Measurements from ENCODE around the gene ABCB1. TPM values are rescaled to one million over a fixed set of nuclear protein-coding genes. Genes with fewer than 3 reads are reported as not detected.

ABCB1 gene
- total RNA-seq, 1 donor from 2014 or later = 1.1 TPM

DNA sequence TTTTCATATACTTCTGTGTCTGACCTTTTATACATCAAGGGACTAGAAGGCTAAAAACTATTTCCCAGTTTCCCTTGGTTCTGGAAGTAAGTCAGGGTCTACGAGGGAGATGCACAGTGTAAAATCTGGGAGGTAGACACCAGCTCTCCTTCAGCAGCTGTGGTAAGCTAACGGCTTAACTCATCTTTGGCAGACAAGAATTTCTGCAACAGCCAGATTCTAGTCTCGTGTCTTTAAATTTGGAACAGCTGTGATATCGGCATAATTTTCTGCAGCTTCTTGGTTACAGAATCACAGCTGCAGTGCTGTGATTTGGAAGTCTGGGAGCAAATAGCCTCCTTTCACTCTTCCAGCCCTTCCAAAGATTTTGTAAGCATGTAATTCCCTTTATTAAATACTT is 87.8 kb downstream of the ABCB1 start:
- peak; percentile 63 for DNase-seq

DNA sequence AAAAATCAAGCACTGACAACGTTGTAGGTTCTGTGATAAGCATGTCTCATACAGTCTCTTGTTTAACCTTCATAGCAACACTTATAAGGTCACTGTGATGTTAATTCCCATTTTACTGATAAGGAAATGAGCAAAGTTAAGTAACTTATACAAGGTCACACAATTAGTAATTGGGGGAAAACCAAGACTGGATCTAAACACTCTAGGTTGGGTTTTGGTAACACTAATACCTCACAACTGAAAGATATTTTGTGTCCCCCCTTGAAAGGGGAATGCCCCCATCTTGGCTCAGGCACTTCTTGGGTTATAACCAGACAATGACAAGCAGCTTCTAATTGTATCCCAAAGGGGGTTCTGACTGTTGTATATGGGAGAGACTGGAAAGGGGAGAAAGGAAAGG is 89.2 kb downstream of the ABCB1 start:
- no peak for DNase-seq

DNA sequence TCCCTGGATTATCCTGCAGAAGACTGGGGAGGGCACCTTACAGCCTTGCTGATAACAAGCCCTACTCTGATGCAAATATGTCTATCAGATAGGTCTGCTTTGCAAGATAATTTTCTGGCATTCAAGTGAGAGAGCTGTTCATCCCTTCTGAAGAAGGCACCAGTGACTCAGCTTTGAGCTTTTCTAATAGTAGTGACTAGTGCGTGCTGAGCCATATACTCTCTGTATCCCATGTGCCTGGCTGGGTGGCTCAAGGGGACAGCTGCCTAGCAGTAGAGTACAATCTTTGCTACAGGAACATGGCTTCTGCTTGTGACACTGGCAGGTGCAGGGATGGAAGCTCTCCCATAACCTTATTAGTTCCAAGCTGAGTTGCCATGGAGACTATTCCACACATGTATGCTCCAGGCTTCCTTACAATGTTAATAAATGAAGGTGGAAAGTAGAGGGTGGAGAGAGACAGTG is 90.2 kb downstream of the ABCB1 start:
- no peak for DNase-seq

DNA sequence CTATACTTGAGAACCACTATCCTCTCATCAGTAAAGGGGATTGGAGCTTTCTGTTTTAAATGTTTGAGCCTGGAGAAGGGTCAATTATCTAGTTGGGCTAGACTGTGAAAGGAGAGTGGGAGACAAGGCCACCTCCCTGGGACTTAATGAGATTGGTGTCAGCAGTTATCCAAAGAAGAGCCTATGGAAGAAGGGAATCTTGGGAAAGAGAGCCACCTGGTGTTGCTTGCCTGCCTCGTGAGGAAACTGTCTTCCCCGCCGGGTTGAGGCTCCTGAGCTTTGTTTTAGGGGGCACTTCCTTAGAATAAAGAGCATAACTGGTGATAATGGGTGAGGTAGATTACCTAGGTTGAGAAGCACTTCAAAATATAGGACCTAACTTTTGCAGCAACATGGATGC is 93.2 kb downstream of the ABCB1 start:
- no peak for DNase-seq

DNA sequence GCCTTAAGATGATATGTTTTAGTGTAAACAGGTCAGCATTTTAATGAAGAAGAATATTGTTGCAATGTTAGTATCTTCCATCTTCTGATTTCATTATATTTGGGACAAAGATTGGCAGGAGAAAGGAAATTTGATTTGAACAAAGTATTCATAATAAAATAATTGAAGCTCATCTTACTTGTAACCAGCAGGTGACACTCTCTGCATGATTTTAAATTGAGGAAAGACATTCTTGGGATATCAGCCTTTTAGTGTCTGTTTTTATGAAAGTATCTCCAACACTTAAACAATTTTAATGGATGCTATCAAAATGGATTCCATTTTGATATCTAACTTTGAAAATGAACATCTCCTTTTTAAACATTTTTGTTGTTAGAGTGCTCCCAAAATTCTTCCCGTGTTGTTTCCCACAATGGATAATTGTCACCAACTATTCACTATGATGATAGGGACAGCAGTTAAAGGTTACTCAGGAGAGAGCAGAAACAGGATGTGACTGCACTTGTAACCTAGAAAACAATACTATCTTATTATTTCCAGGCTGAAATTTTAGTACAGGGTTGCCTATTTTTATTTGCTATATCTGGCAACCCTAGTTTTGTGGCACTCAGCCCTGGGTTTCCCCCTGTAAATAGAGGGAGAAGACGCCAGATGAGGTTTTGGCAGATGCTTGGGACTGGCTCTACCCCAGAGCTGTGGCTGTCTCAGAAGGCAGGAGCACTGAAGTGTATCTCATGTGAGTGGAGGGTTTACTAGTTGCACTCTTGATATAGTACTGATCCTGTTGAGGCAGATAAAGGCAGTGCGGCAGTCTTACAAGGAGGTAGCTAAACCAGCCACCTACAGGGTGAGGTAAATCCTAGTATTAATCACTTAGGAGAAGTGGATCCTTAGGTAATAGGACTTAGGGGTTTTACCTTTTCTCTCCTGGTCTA is 94.2 kb downstream of the ABCB1 start:
- peak; percentile 9 for DNase-seq

DNA sequence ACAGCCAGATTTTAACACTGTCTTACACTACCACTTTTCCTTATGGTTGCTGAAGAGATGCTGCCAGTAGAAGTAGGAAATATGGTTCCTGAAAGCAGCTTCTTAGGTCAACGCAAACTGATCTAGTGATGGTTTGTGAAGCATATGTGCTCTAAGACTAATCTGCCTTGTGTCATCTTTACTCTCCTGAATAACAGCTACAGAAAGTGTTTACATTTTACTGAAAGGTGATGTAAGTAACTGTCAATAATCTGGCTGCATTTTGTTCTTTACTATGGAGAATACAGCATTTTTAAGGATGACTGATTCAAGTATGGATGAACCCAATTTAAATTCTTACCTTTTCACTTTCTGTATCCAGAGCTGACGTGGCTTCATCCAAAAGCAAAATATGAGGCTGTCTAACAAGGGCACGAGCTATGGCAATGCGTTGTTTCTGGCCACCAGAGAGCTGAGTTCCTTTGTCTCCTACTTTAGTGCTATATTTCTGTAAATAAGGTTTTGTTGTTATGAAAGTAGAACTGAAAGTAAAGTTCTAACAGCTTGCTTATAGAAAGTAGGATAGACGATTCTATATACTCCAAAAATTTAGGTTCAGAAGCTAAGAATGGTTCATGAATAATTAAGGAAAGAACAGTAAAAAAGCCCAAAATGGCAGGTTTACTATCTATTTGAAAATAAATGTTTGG is 95.0 kb downstream of the ABCB1 start:
- DNase-seq = no peak

DNA sequence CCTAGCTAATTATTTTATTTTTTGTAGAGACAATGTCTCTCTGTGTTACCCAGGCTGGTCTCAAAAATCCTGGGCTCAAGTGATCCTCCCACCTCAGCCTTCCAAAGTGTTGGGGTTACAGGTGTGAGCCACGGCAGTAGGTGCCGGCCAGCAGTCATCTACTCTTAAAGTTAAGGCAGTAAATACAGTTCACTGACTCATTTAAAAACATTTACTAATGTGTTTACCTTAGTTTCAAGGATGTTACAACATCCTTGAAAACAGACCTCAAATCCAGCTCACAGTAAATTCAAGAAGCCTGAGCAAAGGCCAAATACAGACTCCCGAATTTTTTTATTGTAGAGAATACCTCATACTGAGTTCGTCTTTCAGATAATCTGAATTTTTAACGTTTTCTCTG is 95.6 kb downstream of the ABCB1 start:
- DNase-seq = no peak

DNA sequence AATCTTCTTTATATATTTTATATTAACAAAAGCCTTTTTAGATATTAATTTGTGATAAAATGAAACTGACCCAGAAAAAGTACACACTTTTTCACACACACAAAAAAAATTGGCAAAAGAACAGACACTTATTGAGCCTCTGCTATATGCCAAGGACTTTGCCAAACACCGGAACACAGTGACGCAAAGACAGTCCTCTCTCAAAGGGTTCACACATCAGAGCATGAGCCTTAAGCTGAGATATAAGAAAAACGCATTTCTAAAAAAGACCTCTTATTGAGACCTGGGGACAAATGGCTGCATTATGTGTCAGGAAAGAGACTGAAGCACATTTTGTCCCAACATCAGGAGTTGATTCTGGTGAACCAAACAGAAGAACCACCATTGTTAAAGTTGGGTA is 101.2 kb downstream of the ABCB1 start:
- DNase-seq = no peak

DNA sequence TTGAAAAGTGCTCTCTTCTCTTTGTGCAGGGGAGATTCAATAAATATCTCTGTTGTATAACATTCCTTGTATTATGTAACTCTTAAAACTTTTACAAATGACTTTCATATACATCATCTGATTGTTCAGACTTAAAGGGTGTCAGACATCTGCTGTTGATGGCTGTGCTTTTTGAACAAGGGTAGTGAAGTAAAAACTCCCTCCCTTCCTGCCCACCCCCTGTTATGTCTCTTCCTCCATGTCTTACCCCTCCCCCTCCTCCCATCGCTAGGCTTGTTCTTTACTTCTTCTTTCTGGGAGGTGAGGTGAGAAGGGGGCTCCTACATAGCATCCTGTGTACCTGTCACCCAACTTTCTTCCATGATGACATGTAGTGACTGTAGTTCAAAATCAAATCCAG is 101.8 kb downstream of the ABCB1 start:
- DNase-seq = no peak

DNA sequence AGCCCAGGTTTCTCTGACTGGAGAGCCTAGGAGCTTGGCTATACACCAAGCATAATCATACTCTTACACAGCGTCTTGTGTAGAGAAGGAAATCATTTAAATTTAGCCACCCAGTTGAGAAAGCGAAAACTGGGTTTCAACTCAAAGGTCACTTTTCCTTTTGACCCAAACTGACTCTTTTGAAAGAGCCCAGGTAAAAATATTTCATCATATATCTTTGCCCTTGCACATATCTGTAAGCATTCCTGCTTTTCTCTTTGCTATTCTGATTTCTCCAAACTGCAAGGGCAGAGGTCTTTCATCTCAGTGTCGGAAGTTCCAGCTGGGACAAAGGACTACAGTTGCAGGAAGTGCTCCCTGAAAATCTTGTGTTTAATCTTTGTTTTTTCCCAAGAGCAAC is 103.2 kb downstream of the ABCB1 start:
- no peak for DNase-seq

DNA sequence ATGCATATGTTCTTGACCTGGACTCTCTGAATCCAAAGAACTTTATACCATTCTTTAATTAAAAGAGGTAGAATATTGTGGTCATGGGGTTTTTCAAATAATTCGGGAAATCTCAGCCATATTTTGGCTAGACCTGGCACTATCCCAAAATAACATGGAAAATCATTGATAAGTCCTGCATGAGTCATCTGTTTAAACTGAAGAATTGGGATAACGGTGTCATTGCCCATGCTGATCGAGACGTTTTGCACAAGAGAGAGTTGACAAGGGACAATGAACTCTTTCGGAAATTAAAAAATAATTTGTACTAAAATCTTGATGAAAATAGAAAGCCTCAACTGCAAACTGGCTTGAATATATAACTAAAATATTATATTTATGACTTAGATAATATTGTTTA is 105.3 kb downstream of the ABCB1 start:
- no peak for DNase-seq

DNA sequence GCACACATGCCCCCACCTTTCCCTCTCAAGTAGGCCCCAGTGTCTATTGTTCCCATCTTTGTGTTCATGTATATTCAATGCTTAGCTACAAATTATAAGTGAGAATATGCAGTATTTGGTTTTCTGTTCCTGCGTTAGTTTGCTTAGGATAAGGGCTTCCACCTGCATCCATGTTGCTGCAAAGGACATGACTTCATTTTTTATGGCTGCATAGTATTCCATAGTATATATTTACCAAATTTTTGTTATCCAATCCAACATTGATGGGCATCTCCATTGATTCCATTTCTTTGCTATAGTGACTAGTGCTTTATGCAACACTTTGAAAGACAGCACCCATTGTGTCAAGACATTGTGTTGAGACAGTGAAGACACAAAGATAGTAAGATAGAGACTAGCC is 106.2 kb downstream of the ABCB1 start:
- DNase-seq = no peak

DNA sequence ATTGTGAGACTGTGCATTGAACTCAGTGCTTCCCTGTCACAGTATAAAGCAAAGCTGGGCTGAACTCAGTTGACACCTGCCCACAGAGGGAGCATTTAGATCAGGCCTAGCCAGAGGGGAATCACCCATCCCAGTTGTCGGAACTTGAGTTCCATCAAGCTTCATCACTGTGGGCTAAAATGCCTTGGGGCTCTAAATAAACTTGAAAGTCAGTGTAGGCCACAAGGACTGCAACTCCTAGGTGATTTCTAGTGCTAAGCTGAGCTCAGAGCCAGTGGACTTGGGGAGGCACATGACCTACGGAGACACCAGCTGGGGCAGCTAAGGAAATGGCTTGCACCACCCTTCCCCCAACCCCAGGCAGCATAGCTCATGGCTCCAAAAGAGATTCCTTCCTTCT is 117.6 kb downstream of the ABCB1 start:
- DNase-seq = no peak

DNA sequence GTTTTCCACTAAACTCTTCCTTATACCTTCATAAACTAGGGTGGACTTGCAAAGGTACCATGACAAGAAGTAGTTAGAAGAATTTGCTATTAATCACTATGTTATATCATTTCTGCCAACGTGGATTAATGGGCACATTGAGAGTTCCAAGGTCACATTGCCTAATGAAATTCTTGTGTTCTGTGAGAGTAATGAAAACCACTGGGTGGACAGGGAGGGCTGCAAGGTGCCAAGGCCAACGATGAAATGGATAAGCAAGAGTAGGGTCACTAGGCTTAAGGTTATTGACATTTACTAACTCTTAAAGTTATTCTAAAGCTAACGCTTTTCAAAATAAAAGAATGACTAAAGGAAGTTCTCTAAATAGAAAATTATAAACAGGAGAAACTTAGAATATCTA is 118.6 kb downstream of the ABCB1 start:
- no peak for DNase-seq

DNA sequence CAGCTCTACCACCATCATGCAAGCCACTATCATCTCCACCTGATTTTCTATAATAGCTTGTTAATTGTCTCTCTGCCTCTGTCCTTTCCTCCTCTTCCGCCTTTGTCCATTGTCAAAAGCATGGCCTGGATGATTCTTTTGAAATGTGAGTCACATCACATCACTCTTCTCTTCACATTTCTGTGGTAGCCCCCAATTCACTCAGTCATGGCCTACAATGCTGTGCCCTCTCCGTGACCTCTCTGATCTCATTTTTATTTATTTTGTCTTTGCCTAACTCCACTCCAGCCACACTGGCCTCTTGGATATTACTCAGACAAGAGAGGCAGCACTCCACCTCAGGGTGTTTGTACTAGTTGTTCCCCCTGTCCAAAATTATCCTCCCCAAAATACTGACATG is 120.3 kb downstream of the ABCB1 start:
- no peak for DNase-seq

DNA sequence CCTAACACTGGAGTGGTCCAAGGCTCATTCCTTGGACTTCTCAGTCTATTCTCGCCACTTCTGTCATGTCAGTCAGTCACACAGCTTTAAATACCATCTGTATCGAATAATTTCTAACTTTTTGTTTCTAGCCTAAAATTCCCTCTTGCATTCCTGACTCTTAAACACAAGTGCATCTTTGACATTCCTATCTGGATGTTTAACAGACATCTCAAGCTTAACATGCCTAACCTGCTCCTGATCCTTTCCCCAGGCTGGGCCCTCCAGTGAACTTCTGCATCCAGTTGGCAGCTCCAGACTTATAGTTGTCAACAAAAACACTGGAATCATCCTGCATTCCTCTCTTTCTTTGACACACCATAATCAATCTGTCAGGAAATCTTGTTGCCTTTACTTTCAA is 120.7 kb downstream of the ABCB1 start:
- DNase-seq = no peak

DNA sequence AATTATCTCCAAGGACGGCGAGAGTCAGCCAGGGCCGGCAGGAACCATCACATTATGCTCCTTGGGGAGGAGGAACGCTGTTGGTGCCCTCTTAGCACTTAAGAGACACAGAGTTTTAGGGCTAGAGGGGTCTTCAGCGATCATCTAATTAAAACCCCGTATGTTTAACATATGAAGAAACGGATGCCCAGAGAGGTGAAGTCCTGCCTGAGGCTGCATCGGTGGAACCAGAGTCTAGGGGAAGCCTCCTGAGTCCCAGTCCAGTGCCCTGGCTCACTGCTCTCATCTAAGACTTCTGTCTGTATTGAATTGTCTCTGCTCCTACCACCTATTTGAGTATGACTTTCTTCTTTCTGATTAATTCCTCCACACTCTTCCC is 124.5 kb downstream of the ABCB1 start:
- no peak for DNase-seq

DNA sequence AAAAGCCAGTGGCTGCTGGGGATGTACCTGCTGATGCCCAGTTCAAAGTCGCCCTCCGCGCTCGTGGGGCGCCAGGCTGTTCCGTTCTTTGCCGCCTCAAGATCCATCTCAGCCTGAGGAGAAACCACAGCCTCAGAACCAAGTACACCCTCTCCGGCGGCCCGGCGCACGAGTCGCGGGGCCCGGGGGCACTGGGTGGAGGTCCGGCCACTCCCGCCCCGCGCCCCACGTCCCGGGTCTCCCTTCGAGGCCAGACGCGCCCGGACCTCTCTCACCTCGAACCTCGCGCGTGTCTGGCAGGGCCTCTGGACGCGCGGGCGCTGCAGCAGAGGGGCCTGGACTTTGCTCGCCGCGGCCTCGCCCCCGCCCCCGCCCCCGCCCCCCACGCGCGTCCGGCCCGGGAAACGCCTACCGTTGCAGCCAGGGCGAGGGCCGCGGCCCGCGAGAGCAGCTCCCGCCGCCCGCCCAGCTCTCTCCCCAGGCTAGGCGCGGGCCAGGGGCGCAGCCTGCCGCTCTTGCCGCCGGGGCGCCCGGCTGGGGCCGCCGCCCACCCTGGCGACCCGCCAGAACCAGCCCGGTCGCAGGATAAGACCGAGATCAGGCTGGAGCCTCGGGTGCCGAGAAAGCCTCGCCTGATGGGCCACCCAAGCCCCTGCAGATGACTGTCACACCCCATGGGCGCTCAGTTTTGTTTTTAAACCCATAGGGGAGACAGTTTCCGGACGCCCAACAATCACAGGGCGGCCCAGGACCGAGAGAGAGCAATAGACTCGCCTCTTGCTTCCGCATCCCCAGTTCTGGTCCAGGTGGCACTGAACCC is 125.1 kb downstream of the ABCB1 start, which contains the start of gene ABCB4:
Gene ABCB4, minus strand, starts transcription at position 322 of the 820 bp plus-strand sequence. Its CDS starts 215 bp downstream, at position 107.
- DNase-seq = no peak

DNA sequence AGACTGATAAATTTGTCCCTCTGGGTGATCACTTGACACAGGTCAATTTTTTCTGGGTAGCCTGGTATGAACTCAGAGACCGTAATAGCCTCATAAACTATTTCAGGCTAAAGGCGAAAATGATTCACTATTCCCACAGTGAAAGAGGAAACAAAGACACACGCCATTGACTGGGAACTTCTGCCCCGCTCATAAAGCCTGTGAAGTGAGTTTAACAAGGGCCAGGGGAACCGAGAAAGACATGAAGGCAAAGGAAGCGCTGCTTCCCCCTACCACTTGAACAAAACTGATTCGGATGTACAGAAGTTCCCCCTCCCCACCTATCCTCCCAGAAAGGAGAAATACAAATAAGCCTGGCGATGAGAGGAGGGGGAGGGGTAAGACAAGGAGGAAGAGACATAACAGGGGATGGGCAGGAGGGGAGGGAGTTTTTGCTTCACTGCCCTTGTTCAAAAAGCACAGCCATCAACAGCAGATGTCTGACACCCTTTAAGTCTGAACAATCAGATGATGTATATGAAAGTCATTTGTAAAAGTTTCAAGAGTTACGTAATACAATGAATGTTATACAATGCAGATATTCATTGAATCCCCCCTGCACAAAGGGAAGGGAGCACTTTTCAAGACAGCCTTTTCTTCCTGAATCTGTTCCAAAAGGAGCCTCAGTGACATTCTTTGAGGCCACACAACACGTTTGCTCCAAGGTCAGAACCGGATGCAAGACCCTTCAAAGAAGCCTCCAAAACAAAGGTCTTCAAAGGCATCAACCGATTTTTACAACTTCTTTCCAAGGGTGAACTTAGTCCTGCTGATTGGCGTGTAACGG is 125.9 kb downstream of the ABCB1 start:
- DNase-seq = peak; percentile 61

DNA sequence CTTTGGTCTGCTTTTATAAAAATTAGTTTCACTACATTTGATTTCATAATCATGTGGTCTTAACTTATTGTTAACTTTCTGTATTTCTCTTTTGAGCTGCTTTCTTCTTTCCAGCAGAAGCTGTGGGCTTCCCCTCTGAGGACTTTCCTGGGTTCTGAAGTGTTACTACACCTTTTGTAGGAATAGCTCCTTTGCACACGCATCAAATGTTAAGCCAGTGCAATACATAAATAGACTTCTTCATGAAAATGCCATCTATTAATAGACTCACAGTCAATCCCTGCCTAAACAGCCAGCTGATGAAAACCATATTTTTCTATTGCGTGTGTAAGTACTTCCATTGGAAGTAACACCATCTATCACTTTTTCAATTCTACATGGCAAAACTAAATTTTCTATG is 126.7 kb downstream of the ABCB1 start:
- peak; percentile 90 for DNase-seq

DNA sequence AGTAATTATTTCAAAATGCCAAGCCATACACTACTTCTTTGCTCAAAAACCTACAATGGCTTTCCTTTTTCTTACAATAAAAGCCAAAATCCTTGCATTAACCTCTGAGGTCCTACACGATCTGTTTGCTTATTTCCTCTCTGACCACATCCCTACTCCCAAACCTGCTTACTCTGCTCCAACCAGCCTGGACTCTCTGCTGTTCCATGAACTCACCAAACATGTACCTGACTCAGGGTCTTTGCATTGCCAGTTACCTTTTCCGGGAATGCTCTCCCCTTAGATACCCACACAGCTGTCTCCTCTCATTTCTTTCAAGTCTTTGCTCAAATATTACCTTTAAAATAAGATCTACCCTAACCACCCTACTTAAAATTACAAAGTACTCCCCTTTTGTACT is 127.5 kb downstream of the ABCB1 start:
- DNase-seq = no peak

DNA sequence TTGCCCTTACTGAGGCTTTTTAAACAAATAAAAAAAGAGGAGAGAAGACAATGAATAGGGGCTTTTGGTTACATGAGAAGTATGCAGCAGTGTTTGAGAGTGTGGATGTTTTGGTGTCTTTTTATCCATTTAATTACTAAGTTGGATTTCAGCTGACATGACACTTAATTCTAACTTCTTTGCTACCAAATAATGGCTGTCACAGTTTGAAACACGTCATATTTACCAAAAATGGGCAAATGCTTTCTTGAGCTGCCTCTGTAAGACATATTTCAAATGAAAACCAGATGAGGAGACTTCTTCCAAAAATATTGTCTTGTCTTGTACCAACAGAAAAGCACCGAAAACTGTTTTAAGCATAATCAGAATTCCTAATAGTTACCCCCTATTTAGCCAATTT is 129.2 kb downstream of the ABCB1 start:
- DNase-seq = peak; percentile 35

Data from skin of body (tissue), 2 donors.